ENCODE measurements around the gene RAB4B.
"Not testable (repeated sequence)": the region's sequence is repeated elsewhere in the genome, so short reads cannot be mapped to it uniquely, and the experiment has no call there.

- TF ChIP-seq CTCF (IDR thresholded peaks at IDR 0.05); POLR2A (IDR thresholded peaks at IDR 0.05; ENCODE audit: low read depth): not testable (repeated sequence)
Observed at GRCh38 chr19:40732304-40732703, 45.7 kb upstream of the RAB4B start.

Measured in esophagus muscularis mucosa (tissue), 3 donors.